NCI-H2227 (cell line): Measurements from ENCODE around the gene ADTRP.
A peak's percentile ranks its signal among the peaks of the same experiment; 100 is the strongest.
"Not testable (repeated sequence)": the region's sequence is repeated elsewhere in the genome, so short reads cannot be mapped to it uniquely, and the experiment has no call there.

Experiments used
- DNase-seq: peaks from one replicate; lab custom pipeline; 2025; ENCODE audit not compliant: unreplicated experiment; lab: John Stamatoyannopoulos, UW

ADTRP gene

DNA sequence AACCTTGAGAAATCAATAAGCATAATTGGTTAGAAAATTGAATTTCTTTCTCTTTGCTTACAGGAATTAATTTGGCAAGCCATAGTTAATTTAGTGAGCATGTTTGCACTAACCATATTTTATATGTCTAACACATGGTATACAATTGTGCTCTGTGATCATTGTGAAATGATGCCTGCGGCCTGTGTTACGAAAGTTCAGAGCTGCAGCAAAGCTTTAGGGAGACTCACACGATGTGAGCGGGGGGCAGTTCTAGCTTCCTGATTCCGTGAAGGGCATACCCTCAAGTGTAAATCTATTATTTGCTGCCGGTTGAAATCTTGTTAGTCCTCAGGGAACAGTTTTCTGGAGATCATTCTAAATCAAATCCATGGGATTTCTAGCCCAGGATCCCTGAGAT, 25.5 kb upstream of the ADTRP start:
- DNase-seq: no peak

DNA sequence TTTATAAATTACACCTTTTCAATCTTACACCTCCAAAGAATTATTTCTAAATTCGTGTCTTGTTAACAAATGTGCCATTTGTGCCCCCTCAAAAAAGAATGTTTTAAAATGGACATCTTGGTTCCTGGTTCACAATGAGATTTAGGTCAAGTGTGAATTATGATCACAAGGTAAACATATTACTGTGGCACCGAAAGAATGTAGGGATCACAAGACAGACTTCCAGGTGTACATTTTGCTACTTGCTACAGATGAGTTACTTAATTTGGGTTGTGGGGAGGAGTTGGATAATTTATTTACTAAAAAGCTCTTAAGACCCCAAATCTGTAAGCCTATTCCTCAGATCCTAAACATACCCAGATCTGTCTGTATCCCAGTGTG, 25.0 kb upstream of the ADTRP start:
- no peak for DNase-seq

DNA sequence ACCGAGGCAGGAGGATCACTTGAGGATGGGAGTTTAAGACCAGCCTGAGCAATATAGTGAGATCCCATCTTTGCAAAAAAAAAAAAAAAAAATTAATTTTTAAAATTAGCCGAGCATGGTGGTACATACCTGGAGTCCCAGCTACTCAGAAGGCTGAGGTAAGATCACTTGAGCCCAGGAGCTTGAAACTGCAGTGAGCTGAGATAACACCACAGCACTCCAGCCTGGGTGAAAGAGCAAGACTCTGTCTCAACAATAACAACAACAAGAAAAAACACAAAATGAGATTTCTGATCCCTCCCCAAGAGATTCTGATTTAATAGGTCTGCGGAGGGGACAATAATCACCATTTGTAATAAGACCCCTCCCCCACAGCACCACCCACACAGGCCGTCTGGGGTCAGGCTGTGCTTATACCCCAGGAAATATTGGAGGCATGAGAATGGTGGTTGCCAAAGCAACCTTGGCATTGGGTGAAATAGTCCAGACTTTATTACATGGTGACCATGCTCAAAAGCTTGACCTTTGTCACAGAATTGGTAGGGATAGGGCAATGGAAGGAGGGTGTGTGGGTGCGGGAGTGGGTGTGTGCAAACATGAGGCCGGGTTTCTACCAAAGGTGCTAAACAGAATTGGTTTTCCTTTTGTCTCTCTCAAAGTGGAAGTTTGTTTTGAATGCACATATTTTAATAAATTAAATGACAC, 24.4 kb upstream of the ADTRP start:
- DNase-seq: no peak

DNA sequence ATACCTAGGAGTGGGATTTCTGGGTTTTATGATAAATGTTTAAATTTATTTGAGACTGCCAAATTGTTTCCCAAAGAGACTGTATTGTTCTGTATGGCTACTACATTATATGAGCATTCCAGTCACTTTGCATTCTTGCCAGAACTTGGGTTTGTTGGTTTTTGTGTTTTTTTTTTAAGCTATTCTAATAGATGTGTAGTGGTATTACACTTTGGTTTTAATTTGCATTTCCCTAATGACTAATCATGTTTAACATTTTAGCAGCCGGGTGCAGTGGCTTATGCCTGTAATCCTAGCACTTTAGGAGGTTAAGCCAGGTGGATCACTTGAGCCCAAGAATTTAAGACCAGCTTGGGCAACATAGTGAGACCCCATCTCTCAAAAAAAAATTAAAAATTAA, 21.9 kb upstream of the ADTRP start:
- DNase-seq: not testable (repeated sequence)

DNA sequence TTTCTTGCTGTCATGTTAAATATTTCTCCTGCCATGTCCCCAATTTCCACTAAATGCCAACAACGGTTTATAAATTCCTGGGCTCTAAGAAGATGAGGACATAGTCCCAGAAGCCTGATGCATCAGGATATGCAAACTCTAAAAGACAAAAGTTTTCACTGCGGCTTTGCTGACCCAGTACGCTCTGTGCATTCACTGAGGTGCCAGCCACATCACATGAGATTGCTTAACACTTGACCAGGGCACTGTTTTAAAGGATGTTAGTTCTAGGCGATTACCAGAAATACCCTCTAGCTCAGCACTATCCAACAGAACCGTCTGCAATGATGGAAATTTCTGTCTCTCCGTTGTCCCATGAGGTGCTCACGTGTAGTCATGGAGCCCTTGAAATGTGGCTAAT, 19.9 kb upstream of the ADTRP start:
- no peak for DNase-seq

DNA sequence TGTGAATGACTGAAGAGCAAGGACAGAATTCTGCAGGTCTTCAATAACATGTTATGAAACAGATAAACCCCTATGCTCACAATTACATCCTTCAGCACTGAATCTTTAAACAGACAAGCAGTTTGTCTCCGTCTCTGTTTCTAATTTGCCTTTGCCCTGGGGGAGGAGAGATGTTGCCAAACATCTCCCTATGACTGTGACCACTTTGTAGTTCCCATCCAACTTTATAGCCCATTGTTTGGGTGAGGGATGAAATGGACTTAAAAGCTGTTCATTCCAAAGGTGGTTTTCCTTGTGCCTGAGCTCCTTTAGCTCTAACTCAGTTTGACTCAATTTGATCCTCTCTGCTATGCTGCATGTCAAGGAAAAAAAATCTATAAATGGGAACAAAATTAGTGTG, 19.5 kb upstream of the ADTRP start:
- DNase-seq: no peak

DNA sequence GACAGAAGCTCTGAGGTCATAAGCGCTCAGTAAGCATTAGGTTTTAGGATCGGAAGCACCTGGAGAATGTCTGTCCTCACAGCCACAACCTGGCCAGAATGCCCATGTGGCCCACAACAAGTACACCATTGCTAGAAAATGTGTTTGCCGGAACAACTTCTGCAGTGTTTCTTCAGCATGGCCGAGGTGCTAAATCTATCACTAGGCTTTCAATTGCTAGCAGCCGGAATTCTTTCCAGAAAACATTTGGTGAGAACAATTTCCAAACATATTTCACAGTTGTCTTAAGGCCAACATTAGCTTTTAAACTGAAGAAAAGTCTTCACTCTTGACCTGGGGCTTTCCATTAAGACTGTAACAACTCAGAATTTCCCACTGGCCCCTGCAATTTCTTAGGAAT, 18.2 kb upstream of the ADTRP start:
- DNase-seq: no peak

DNA sequence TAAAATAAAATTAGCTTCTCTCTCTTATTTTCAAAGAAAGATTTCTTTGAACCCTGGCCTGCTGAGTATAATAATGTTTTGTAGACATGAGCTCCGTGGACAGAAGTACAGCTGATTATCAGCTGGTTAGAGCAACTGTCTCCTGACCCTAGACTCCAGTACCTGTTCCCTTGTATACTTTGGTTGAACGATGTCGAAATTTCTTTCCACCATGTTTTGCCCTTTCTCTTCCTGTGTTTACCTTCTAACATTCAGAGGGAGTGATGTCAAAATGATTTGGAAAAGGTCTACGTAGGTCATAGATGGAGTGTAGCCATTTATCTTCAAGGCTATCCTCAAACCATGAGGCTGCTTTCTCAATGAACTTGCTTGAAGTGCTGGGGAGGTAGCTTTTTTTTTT, 16.8 kb upstream of the ADTRP start:
- no peak for DNase-seq

DNA sequence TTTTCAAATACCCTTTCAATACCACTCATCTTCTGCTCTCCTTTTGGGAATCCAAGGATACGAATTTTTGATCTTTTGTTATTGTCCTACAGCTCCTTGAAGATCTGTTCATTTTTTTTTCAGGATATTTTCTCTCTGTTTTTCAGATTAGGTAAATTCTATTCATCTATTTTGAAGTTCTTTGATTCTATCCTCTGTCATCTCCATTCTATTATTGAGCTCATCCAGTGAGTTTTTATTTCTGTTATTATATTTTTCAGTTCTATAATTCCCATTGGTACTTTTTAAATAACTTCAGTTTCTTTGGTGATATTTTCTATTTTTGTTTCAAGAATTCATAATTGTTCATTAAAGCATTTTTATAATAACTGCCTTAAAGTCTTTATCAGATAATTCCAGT, 14.7 kb upstream of the ADTRP start:
- no peak for DNase-seq

DNA sequence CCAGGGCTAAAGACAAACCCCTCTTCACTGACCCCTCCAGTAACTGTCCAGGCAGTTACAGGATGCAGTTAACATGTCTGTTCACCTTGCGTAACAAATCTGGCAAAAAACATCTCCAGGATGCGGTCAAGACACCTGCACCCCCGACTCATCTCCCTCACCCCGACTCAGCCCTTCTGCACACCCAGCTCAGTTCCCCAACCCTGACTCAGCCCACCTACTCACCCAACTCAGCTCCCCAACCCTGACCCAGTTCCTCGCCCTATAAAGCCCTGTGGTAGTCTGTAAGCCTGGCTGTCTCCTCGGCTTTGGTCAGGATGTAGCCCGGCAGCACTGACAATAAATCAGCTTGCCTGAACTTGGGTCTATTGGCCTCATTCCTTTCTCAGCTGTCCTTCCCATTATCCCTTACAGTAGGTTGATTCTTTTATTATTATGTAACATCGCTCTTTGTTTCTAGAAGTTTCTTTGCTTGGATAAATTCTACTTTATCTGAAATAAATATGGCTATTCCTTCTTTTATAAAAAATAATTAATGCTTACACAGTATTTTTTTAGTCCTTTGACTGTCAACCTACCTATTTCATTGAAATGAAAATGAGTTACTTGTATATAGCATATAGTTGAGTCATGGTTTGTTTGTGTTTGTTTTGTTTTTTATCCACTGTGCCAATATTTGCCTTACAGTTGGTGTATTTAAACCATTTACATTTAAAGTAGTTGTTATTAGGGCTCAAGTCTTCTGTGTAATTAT, 12.9 kb upstream of the ADTRP start:
- no peak for DNase-seq

DNA sequence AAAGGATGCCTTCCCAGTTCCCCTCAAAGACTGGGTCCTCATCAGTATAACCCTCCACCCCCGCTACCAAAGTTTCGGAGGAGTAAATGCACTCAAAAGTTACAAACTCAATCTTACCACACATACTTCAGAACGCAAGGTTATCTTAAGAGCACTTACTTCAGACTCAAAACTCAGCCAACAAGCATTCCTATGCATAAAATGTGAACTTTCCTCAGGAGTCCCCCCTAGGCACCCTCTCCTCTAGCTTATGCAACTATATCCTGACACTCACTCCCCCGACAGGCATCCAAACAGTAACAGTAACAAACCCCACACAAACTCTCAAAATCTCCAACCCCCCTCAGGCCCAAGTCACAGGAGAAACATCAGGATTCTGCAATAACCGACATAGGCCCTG, 11.1 kb upstream of the ADTRP start:
- DNase-seq: no peak

DNA sequence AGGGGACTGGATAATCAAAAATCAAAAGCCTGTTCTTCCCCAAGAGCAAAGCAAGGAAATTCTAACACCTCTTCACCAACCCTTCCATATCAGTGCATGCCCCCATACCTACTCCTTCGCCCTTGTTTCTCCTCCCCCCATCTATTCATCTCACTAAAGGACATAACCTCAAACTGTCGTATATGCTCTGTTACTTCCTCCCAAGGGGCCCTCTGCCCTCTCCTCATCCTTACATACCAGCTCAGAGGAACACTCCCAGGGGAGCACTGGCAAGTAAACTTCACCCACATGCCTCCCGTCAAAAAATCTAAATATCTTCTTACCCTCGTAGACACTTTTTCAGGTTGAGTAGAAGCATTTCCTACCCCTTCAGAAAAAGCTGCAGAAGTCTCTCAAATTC, 9.4 kb upstream of the ADTRP start:
- no peak for DNase-seq

DNA sequence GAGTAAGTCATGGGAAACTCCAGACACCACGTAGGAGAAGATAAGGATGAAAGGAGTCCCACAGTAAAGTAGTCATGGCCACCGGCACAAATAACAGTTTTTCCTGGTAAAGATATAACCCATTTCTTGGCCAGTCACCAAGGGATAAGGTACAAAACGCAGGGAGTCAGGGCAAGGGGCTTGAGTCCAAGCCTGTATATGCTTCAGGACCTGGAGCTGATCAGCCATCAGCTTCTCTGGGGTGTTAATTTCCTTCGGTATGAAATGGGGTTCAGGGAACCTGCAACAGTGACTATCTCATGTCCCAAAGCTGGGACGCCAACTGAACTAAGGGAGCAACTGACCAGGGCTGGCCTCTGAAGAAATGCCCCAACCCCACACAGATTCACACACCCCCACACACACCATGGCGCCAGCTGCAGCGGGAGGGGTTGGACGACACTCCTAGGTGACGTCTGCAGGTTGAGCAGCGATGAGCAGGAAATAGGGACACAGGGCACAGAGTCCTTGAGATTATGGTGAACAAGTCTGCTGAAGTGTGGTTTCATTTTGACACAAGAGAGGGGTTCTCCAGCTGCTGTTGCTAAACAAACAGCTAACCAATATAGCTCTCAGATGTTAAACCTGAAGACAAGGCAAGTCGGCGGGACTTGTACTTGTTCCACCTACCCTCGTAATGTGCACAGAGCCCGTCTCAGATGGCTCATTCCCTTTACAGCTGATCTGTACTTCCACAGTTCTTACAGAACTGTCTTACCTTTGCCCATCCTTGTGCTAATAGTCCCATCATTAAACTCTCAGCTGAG, 7.4 kb upstream of the ADTRP start:
- no peak for DNase-seq

DNA sequence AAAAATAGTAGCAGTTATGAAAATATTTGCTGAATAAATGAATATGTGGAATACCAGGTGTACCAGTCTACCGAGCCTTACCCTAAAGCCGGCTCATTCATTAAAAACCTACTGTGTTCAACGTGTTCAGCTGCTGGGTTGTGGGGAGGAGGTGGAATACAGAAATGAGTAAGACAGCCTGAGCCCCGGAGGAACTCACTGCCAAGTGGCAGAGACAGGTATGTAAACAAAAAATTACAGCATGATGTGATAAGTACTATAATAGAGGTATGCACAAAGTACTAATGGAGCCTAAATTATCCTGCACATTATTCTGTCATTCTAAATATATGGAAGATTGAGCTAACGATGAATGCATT, 6.8 kb upstream of the ADTRP start:
- DNase-seq: peak; percentile 51

DNA sequence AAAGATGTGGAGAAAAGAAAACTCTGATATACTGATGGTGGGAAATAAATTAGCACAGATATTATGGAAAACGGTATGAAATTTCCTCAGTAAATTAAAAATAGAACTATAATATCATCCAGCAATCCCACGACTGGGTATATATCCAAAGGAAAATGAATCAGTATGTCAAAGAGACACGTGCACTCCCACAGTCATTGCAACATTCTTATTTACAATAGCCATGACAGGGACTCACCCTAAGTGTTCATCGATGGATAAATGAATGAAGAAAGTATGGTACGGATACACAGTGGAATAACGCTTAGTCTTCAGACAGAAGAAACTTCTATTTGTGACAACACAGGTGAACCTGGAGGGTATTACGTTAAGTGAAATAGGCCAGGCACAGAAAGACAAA, 5.7 kb upstream of the ADTRP start:
- no peak for DNase-seq

DNA sequence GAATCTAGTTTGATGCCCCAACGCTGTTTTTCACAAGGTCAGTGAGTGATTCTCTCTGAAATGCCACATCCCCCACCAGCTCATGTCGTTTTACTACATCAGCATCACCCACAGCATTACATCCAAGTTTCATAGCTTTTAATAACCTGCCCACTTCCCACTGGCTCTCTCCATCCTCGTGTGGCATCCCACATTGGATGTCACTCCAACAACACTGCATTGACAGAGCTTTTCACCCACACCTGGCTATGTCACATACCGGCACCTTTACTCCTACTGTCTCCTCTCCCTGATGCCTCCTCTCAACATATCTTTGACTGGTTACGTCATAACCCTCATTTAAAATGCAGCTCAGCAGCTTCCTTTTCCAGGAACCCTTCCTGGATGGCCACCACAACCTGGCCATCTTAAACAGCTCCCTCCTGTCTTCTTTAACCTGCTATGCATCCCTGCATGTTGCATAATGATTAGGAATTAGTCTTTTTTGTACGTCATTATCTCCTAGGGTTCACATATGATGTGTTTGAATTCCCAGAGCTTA, 5.0 kb upstream of the ADTRP start:
- no peak for DNase-seq

DNA sequence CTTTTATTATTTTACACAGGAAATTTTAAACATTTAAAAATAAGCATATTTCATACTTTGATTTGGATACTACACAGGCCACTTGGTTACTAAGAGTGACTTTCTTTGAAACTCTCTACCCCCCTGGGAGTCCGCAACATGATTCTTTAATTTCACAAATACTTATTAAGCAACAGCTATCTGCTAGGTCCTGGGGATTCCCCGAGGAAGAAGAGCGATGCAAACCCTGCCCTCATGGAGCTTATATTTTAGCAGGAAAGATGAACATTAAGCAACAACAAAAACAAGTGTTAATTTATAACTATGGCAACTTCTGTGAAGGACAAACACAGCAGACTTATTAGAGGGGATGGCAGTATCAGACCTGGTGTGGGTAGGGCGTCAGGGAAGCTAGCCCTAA, 3.9 kb upstream of the ADTRP start:
- DNase-seq: no peak

DNA sequence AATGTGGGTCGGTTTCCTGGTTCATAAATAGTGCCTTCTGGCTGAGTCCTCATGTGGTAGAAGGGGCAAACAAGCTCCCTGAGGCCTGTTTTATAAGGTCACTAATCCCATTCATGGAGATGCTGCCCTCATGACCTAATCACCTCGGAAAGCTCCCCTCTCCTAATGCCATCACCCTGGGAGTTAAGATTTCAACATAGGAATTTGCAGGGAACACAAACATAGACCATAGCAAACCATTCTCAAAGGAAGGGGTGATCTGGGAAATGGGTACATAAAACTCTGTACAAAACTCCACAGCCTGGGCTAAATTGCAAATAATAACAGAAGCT, 1.5 kb upstream of the ADTRP start:
- DNase-seq: no peak

DNA sequence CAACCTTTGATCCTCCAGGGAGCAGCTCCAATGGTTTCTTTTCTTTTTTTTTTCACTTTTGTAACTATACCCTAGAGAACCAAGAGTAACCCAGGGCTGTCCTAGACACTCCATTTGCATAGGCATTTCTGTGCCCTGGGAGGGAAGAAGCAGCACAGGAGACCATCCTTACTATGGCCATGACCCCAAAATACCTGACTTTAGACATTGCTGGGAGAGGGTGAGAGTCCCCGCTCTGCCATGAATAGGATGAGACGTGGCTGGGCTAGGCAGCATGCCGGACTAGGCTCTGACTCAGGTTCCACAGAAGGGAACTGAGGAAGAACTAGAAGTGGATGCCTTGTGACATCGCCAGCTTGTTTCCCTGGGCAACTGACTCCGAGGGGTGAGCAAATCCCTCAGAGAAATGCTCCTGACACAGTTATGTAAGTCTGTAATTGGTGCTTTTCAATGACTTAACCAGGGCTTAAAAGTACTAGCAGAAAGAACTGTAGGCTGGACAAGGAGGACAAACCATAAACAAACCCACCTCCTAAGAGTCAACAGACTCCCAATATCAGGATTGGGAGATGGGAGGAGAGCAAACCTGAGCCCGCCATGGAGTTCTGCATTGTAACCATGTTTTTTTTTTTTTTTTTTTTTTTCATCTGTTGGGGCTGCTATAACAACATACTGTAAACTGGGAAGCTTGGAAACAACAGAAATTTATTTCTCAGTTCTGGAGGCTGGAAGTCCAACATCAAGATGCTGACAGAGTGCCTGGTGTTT, 910 bp upstream of the ADTRP start:
- no peak for DNase-seq

DNA sequence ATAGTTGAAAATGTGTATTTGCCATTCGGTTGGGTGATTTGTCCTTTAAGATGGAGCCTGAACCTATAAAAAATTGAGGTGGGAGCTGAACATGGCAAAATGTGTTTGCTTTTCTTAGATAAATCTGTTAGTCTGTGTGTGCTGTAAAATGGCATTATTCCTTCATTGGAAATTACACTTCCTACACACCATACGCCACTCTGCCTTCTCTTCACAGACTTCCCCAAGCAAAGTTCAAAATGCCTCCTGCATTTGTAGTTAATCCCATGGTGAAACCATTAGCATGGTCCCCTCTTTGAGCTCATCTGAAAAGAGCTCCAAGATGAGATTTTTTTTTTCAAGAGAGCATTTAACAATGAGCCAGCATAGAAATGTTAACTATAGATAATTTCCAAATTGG, 567 bp downstream of the ADTRP start:
- no peak for DNase-seq

DNA sequence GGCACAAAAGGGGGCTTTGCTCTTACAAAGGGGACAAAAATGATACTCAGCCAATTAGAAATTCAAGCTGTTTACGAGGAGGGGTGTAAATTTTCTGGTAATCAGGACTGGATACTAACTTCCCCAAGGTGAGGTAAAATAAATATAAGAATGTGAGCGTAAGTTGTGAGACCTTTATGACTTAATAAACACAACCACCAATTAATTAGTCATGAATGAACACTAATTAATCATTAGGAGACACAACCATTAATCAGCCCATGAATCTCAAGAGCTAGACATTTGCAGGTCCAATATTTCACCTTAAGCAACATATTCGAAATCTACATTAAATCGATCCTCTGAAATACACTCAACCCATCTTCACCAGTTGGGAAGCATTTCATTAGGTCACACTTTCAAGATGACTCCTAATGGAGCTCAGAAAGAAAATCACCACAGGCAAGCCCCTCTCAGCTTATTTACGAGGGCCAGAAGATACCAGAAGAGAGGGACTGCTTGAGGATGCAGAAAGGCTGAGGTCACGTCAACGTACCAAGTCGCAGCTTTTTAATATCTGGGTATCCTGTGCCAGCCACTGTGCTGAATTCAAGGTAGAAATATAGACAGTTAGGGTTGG, 2.7 kb downstream of the ADTRP start:
- no peak for DNase-seq
